ENCODE data around the gene EML6. TPM values are rescaled to one million over a fixed set of nuclear protein-coding genes. Genes with fewer than 3 reads are reported as not detected.
A peak's percentile ranks its signal among the peaks of the same experiment; 100 is the strongest.

EML6 gene
- total RNA-seq, 1 experiment from 2014 or later: 0.77 TPM

- BruUV-seq (replicated peaks): no TSS peak
- TF ChIP-seq CTCF (IDR thresholded peaks at IDR 0.05; ENCODE audit: unreplicated experiment): no peak
- DNase-seq (ENCODE audit: unreplicated experiment): no peak
- Mint-ChIP-seq H3K9me3 (ENCODE audit: unreplicated experiment) (no peaks in the 10 kb centered on the region), H3K4me1 (ENCODE audit: insufficient read depth, unreplicated experiment) (peaks cover 9% of the 10 kb centered on the region), H3K27ac (ENCODE audit: low read depth, unreplicated experiment) (no peak overlapping the region), H3K4me3 (ENCODE audit: unreplicated experiment) (no peak overlapping the region), H3K36me3 (ENCODE audit: insufficient read depth, unreplicated experiment) (no peaks in the 10 kb centered on the region), H3K27me3 (ENCODE audit: insufficient read depth, unreplicated experiment) (no peaks in the 10 kb centered on the region)
- ChIA-PET POLR2A (interaction anchor here (0.6 to 1.4 kb wide), 3 partner anchors 13 to 201 kb away, joined by 3 to 4 read pairs (median 4); partner anchors contain the start of gene EML6), CTCF (interaction anchor here (1.2 to 1.9 kb wide), 2 partner anchors 16 to 80 kb away, joined by 3 to 12 read pairs; no protein-coding TSS in a partner anchor)
- intact Hi-C loops (cut with micrococcal nuclease): loop anchor here (5.0 to 10.0 kb wide), 2 partner anchors 253 to 416 kb away; no protein-coding TSS in a partner anchor
Observed at GRCh38 chr2:54758951-54759350, 35.5 kb downstream of the EML6 start.

GRCh38 chr2:54760310-54760709 is 36.8 kb downstream of the EML6 start:
- POLR2A ChIA-PET: no interaction called here
- Mint-ChIP-seq H3K27me3 (ENCODE audit: insufficient read depth, unreplicated experiment) (no peaks in the 10 kb centered on the region), H3K9me3 (ENCODE audit: unreplicated experiment) (no peaks in the 10 kb centered on the region), H3K4me3 (ENCODE audit: unreplicated experiment) (no peak overlapping the region), H3K36me3 (ENCODE audit: insufficient read depth, unreplicated experiment) (no peaks in the 10 kb centered on the region), H3K27ac (ENCODE audit: low read depth, unreplicated experiment) (no peak overlapping the region), H3K4me1 (ENCODE audit: insufficient read depth, unreplicated experiment) (peaks cover 9% of the 10 kb centered on the region)
- CTCF ChIA-PET: interaction anchor here (1.9 kb wide), 1 partner anchor 78 kb away, joined by 12 read pairs; no protein-coding TSS in a partner anchor
- DNase-seq (ENCODE audit: unreplicated experiment): no peak
- TF ChIP-seq CTCF (IDR thresholded peaks at IDR 0.05; ENCODE audit: unreplicated experiment): no peak
- intact Hi-C loops (cut with micrococcal nuclease): no loop called here
- no TSS peak for BruUV-seq (replicated peaks)

GRCh38 chr2:54763636-54764291 is 40.3 kb downstream of the EML6 start:
- no TSS peak for BruUV-seq (replicated peaks)
- Mint-ChIP-seq H3K36me3 (ENCODE audit: insufficient read depth, unreplicated experiment) (no peaks in the 10 kb centered on the region), H3K27ac (ENCODE audit: low read depth, unreplicated experiment) (no peak overlapping the region), H3K4me1 (ENCODE audit: insufficient read depth, unreplicated experiment) (peaks cover 12% of the 10 kb centered on the region), H3K27me3 (ENCODE audit: insufficient read depth, unreplicated experiment) (no peaks in the 10 kb centered on the region), H3K4me3 (ENCODE audit: unreplicated experiment) (no peak overlapping the region), H3K9me3 (ENCODE audit: unreplicated experiment) (no peaks in the 10 kb centered on the region)
- TF ChIP-seq CTCF (IDR thresholded peaks at IDR 0.05; ENCODE audit: unreplicated experiment): peak; percentile 27
- intact Hi-C loops (cut with micrococcal nuclease): no loop called here
- ChIA-PET CTCF (interaction anchor here (1.4 kb wide), 1 partner anchor 13 kb away, joined by 6 read pairs; no protein-coding TSS in a partner anchor), POLR2A (interaction anchor here (1.7 kb wide), 1 partner anchor 75 kb away, joined by 3 read pairs; no protein-coding TSS in a partner anchor)
- peak; percentile 47 for DNase-seq (ENCODE audit: unreplicated experiment)

- CTCF ChIA-PET: interaction anchor here (0.6 kb wide), 1 partner anchor 282 kb away, joined by 6 read pairs; no protein-coding TSS in a partner anchor
- H3K9me3 Mint-ChIP-seq (ENCODE audit: unreplicated experiment): no peaks in the 10 kb centered on the region
- no peaks in the 10 kb centered on the region for H3K36me3 Mint-ChIP-seq (ENCODE audit: insufficient read depth, unreplicated experiment)
- BruUV-seq (replicated peaks): no TSS peak
- no peak overlapping the region for H3K4me3 Mint-ChIP-seq (ENCODE audit: unreplicated experiment)
- H3K27ac Mint-ChIP-seq (ENCODE audit: low read depth, unreplicated experiment): peak overlapping the region; percentile 70
- POLR2A ChIA-PET: interaction anchor here (0.7 to 2.1 kb wide), 3 partner anchors 15 to 552 kb away, joined by 3 to 7 read pairs (median 4); partner anchors contain the start of gene EML6
- peak; percentile 47 for DNase-seq (ENCODE audit: unreplicated experiment)
- TF ChIP-seq CTCF (IDR thresholded peaks at IDR 0.05; ENCODE audit: unreplicated experiment): no peak
- no peaks in the 10 kb centered on the region for H3K27me3 Mint-ChIP-seq (ENCODE audit: insufficient read depth, unreplicated experiment)
- intact Hi-C loops (cut with micrococcal nuclease): no loop called here
- H3K4me1 Mint-ChIP-seq (ENCODE audit: insufficient read depth, unreplicated experiment): peaks cover 38% of the 10 kb centered on the region
Observed at GRCh38 chr2:54767921-54768320, 44.5 kb downstream of the EML6 start.

Measured in MCF 10A (cell line).